EH (cell line): ENCODE results near the gene PODN.
A peak's percentile ranks its signal among the peaks of the same experiment; 100 is the strongest.

Source experiments
- DNase-seq: peaks from one replicate; pipeline ENCODE4 v3.0.0-alpha.2; 2015; ENCODE audit warnings: low read depth

Gene PODN, protein sequence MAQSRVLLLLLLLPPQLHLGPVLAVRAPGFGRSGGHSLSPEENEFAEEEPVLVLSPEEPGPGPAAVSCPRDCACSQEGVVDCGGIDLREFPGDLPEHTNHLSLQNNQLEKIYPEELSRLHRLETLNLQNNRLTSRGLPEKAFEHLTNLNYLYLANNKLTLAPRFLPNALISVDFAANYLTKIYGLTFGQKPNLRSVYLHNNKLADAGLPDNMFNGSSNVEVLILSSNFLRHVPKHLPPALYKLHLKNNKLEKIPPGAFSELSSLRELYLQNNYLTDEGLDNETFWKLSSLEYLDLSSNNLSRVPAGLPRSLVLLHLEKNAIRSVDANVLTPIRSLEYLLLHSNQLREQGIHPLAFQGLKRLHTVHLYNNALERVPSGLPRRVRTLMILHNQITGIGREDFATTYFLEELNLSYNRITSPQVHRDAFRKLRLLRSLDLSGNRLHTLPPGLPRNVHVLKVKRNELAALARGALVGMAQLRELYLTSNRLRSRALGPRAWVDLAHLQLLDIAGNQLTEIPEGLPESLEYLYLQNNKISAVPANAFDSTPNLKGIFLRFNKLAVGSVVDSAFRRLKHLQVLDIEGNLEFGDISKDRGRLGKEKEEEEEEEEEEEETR

DNA sequence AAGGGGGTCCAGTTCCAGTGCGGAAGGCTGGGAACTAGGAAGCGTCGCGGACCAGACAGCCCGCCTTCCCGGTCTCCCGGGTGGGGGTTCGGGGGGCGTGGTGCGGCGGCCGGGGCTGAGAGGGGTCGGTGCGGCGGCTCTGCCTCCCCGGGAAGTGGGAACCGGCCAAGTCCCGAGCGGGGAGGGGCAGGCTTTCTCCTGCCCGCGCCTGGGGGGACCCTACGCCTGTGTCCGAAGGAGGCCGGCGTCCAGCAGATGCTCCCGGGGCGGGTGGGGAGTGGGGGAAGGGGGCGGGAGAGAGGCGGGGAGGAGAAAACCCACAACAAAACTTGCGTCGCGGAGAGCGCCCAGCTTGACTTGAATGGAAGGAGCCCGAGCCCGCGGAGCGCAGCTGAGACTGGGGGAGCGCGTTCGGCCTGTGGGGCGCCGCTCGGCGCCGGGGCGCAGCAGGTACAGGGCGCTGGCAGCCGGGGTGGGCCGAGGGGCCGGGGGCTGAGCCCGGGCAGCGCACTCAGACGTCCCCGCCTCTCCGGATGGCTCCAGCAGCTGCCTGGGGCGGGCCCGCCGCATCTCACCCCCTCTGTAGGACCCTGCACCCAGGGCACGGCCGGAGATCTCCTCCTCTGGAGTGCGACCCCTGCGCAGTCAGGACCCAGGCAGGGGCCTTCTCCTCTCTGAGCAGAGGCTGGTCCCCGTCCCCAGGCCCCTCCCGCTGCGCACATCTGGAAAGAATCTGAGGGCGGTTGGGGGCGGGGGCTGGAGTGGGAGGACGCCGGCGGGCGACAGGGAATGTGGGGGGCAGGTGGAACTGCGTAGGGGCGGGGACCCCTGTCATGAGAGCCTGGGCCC, at the start of gene PODN:
PODN (plus strand) TSS at position 355 of the 849 bp plus-strand sequence. CDS start 7,643 bp downstream, outside the sequence.
- DNase-seq: peak; percentile 75

DNA sequence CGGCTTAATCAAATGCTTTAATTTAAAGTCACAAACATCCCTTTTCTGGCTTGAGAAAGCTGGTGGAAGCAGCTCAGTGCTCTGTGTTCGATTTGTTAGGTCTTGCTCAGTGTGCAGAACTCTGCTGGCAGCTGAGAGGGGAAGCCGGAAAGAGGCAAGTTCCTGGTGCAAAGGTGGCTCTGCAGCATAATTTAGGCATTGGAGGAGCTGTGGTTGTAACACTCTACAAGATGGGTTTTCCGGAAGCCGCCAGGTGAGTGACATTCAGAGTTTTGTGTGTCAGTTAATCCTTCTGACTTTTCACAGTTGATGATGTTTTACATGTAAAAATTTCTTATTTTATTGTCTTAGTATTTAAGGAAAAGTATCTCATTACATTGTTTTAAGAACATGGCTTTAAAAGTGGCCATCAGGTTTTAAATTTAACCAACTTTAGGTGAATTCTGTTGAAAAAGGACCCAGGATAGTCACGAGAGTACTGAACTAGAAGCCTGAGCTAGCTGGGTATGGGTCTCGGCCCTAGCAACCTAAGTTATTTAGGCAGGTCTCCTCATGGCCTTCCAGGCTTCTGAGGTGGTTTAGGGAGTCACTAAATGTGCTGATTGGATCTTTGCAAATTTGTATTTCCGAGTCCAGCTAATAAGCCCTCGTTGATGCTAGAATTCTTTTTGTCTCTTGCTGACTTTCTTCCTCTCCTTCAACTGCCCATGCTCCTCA, 47.1 kb upstream of the PODN start:
- DNase-seq: peak; percentile 88

DNA sequence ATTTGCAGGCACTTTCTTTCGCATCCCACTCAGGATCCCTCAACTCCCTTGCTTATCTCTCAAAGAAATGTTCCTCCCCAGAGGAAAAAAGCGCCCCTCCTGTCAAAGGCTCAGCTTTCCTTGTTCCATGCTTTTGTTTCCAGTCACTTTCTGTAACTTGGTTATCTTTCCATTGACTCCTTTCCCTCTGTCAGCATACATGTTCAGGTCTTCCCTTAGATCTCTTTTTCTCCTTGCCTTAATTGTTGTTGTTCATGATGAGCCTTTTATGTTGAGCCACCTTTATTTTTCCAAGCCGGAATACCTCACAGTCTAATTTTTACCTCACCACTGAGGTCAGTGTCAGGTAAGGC, 46.5 kb upstream of the PODN start:
- no peak for DNase-seq

DNA sequence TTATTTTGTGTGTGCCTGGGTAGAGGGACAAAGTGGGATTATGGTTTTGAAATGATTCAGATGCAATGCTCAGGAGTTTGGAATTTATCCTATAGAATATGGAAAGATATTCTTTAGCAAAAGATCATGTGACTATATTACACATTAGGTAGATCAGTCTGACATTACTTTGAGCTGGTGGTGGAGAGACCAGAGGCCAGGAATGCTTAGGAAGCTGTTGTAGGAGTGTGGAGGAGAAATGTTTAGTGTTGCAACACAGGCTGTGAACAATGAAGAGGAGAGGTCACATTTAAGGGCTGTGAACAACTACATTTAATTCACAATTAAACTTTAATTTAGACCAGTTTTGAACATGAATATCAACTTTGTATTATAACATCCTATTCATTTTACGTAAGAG, 45.3 kb upstream of the PODN start:
- peak; percentile 31 for DNase-seq

DNA sequence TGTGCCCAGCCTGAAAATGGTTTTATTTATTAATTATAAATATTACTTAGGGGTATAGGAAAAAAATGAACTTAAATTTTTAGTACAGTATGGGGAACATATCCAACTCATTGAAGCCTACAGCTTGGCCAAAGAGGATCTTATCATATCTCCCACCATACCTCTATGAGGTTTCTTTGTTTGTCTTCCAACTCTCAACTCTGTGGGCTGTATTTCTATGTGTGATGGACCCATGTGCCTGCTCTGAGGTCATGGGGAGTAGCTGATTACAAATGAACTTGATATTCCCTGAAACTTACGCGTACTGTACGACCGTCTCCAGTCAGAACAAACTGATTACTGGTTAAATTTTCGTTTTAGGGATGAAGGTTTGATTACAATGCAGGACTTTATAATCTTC, 41.4 kb upstream of the PODN start:
- DNase-seq: no peak

DNA sequence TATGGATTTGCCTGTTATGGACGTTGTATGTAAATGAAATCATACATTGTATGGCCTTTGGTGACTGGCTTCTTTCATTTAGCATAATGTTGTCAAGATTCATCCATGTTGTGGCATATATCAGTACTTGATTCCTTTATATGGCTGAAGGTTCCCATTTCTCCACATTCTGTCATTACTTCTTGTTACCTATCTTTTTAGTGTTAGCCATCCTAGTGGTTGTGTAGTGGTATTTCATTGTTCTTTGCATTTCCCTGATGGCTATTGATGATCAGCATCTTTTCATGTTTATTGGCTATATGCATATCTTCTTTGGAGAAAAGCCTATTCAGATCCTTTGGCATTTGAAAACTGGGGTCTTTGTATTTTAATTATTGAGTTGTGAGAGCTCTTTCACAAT, 39.8 kb upstream of the PODN start:
- DNase-seq: no peak

DNA sequence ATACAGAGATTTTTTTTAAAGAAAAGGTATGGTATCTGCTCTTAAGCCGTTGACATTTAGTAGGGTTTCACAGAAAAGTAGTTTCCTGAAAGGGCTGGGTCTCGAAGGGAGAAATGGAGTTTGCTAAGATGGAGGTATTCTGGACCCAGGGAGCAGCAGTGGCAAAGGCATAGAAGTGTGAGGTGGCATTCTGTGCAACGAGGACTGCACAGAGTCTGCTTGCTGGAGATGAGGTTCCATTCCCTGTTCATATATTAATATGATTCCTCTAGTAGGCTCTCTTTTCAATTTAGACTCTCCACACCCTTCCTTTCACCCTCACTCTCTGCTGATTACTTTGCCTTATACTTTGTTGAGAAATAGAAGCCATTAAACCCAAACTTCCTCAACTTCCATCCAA, 38.5 kb upstream of the PODN start:
- no peak for DNase-seq

DNA sequence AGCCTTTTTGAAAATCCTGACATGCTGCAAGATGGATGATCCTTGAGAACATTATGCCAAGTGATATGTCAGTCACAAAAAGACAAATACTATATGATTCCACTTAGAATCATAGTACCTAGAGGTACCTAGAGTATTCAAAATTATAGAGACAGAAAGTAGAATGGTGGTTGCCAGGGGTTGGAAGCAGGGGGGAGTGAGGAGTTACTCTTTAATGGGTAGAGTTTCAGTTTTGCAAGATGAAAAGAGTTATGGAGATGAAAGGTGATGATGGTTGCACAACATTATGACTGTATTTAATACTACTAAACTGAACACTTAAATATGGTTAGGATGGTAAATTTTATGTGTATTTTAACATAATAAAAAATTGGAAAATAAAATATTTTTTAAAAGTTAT, 37.9 kb upstream of the PODN start:
- no peak for DNase-seq

DNA sequence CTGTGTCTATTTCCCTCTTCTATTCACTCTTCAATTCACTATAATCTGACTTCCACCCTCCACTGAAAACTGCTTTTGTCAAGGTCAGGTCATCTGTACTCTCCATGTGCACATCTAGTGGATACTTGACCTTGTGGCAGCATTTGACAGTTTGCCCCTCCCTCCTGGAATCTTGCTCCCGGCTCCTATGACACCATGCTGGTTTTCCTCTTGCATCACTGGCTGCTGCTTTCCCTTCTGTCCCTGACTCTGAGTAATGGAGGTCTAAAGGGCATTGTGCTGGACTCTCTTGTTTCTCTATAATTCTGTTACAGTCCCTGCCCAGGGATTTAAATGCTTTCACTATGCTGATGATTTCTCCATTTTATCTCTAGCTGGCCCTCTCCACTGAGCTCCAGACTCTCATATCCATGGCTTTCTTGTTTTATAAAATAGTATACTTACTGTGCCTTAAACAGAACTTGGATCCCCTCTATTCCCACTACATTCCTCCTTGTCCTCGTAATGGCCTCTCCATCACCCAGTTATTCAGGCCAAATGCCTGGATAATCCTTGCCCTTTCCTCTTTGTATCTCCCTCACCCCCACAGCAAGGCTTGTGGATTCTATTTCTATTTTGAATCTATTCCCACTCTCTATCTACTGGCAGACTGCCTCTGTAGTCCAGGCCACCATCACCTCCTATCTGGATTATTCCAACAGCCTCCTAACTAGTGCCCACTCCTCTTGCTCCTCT, 36.8 kb upstream of the PODN start:
- peak; percentile 87 for DNase-seq

DNA sequence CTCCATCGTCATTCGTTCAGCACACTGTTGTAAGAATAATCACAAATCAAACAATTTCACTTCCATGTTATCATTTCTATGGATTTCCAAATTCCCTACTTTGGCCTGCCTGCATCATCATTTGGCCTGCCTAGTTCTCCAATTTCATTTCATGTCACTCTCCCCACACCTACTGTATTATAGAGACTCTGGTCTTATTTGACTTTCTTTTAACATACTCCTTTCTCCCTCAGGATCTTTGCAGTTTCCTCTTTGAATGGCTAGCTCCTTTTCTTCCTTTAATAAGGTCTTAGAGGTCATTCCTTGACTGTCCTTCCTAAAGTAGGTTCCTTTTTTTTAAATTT, 36.3 kb upstream of the PODN start:
- no peak for DNase-seq

DNA sequence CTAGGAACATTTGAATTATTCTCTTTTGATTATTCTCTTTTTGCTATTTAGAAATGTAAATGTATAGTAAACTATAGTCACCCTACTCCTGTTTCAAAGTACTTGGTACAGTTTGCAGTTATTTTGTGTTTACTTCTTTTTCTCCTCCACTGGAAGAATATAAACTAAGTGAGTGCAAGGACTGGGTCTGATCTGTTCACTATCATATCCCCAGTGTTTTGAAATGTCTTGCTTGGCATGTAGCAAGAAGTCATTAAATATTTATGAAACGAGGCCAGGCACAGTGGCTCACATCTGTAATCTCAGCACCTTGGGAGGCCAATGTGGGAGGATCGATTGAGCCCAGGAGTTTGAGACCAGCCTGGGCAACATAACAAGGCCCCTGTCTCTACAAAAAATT, 35.8 kb upstream of the PODN start:
- DNase-seq: no peak

DNA sequence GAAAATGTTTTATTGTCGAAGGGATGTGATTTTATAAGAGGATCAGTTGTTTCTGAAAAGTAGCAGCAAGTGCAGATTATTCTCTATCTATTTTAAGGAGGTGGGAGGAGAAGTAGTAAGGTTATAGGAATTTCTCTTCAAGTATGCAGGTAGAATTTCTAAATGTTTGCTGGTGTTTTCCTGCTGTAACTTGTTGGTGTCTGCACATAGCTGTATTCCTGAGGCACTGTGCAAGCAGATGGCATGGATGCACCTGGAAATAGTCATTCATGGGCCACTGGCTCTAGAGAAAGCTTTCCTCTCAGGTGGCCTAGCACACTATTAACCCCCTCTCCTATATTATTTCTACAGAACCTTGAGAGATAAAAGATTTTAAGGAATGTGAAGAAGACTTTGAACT, 30.3 kb upstream of the PODN start:
- no peak for DNase-seq

DNA sequence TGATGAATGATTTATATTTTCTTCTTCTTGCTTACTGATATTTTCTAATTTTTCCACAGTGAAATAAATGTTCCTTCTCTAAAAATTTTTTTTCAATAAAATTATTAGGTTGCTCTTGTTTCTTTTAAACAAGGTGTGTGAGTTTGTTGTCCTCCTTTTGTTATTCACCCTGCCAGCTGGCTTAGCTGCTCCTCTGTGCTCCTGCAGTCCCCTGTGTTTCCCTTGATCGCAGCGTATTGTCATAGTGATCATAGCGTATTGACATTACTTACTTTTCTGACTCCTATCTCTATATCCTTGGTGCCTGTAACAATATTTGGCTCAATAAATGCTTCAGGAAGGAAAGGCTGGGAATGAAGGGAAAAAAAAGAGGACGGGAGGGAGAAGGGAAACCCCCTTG, 24.9 kb upstream of the PODN start:
- no peak for DNase-seq

DNA sequence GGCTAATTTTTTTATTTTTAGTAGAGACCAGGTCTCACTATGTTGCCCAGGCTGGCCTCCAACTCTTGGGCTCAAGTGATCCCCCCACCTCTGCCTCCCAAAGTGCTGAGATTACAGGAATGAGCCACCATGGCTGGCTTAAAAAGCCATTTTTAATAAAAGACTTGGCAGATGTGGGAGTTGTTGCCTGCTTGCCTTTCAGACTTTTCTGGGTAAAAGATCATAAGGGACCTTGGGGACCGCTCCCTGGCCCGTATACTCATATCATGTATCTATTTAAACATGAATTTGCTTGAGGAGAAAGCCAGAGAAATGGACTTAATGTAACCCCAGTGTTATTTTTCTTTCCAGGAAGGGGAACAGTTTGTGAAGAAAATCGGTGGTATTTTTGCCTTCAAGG, 23.4 kb upstream of the PODN start:
- no peak for DNase-seq

DNA sequence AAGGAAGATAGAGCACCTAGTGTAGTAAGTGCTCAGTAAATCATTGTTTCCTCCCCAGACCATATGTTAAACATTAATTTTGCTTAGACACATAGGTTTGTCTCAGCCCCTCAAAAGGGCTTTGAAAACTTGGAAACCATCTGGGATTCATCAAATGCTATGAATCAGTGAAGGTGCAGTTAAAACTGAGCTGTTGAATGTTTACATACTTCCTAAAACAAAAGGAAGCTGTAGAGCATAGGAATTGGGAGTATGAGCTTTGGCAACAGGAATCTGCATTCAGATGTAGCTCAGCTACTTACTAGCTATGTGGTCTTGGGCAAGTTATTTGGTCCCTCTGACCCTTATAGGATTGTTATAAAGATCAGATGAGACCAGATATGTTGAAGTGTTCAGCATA, 18.7 kb upstream of the PODN start:
- DNase-seq: peak; percentile 92

DNA sequence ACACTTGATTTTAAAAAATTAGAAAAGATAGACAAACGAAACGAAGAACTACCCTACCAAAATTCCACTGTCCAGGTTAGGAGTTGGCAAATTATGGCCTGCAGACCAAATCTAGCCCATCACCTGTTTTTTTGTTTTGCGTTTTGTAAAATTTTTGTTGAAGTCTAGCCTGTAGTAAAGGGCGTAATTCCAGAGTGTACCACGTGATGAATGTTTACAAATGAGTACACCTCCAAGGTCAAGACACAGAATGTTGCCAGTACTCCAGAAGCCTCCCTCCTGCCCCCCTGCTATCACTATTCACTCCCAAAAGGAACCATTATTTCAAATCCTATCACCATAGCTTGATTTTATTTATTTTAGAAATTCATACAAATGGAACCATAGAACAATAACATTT, 17.1 kb upstream of the PODN start:
- no peak for DNase-seq

DNA sequence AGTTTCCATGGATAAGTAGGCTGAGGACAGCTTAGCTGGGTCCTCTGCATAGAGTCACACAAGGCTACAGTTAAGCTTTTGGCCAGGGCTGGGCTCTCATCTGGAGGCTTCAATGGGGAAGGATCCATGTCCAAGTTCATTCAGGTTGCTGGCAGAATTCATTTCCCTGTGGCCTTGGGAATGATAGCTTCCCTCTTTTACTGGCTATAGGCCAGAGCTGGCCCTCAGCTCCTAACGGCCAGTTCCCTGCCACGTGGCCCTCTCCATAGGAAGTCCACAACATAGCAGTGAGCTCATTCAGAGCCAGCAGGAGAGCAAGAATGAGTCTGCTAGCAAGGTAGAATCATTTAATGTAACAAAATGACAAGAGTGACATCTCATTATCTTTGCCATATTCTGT, 15.1 kb upstream of the PODN start:
- peak; percentile 82 for DNase-seq

DNA sequence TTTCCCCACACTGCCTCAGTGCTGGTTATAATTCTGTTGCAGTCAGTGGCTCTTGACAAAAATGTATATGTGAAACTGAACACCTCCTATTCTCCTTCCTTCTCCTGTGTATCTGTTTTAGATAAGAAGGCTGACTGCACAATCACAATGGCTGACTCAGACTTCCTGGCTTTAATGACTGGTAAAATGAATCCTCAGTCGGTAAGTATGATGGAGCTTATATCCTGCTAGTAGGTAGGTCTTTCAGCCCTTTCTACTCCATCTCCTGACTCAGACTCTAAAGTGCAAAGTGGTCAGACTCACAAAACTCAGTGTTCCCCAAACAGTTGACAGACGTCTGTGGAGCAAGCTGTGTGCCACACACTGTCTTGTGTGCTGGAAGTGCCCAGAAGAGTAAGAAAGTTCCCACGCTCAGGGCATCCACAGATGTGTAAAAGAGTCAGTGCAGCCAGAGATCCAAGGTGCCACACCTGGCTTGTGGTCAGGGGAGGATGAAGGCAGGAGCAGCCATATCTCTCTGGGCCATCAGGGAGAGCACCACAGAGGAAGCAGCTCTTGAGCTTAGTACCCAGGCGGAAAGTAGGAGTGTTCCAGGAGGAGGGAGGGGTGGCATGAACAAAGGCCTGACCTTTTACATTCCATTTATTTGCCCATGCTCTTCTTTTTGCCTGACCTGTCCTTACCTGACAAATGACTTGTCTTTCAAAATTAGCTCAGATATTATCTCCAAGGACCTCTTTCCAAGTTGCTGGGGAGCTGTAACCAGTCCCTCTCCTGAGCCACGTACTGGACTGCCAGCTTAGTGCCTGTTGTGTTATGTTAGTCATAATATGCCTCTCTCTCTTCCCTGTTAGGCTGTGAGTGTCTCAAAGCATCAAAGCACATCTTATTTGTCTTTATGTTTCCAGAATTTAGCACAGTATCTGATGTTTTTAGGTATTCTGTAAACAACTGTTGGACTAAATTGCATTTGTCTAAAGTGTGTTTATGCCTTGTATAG, 14.0 kb upstream of the PODN start:
- DNase-seq: peak; percentile 82

DNA sequence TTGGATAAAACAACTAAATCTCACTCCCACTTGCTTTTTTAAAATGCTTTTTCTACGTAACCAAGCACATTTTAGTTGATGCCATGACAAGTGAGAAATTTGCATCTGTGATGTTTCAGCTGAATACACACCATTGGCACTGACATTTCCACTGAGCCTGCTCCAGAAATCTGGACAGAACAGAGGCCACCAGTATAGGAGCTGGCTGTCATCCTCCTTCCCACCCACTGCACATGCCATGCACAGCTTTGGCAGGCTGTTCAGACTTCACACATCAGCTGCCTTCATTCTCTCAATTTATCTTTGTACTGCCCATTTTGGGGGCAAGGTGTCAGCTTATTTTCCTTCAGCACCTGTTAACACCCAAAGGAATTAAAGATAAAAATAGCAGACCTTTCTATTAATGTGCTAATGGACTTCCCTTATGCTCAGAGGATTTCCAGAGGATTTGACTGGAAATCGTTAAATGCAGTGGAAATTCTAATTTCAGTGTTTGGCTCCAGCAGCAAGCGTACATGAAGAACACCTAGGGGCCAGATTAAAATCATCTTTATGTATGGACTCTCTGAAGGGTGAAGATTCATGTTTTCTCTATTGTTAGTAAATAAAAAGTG, 12.9 kb upstream of the PODN start:
- DNase-seq: no peak

DNA sequence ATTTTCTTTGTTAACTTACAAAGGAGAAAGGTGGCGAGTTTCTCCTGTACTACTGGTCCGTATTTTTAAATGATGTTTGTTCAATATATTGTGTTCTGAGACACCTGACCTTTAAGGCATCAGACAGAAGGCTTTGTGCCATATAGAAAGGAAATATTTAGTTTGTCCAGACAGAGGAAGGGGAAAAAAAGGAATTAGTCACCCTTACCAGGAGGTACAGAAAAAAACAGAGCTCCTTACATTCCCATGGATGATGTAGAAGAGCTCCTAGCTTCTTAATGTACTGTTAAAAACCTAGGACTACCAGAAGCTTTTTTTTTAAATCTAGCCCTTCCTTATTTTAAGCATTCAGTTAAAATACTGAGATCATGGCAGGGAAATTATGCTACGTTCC, 12.4 kb upstream of the PODN start:
- no peak for DNase-seq
